Activated T-helper 2 cell treated with anti-CD3 and anti-CD28 coated beads, Interferon-gamma antibody, Interleukin-2, Interleukin-4, amounts not matched to agents 10 μg/mL and 5 μg/mL and 100 μg/mL, durations not matched to agents 14 hours and 24 hours and 36 hours (primary cell): Measurements from ENCODE around the gene GCLM. TPM values are rescaled to one million over a fixed set of nuclear protein-coding genes. Genes with fewer than 3 reads are reported as not detected.
A peak's percentile ranks its signal among the peaks of the same experiment; 100 is the strongest.
"Not testable (repeated sequence)": the region's sequence is repeated elsewhere in the genome, so short reads cannot be mapped to it uniquely, and the experiment has no call there.

Source experiments
- DNase-seq: peaks from one replicate; pipeline ENCODE4 v3.0.0; 2021; ENCODE audit warnings: low spot score
- H3K27ac Mint-ChIP-seq: one replicate; pipeline ENCODE4 v1.8.0; 2021; ENCODE audit warnings: mixed read lengths
- H3K27me3 Mint-ChIP-seq: one replicate; pipeline ENCODE4 v1.8.0; 2021; ENCODE audit warnings: low read depth, mixed read lengths
- H3K36me3 Mint-ChIP-seq: one replicate; pipeline ENCODE4 v1.8.0; 2021; ENCODE audit warnings: low read depth, mixed read lengths
- H3K4me1 Mint-ChIP-seq: one replicate; pipeline ENCODE4 v1.8.0; 2021; ENCODE audit warnings: low read depth, mixed read lengths
- H3K4me3 Mint-ChIP-seq: one replicate; pipeline ENCODE4 v1.8.0; 2021; ENCODE audit warnings: low read depth, mild to moderate bottlenecking, moderate library complexity, mixed read lengths
- H3K9me3 Mint-ChIP-seq: one replicate; pipeline ENCODE4 v1.8.0; 2021; ENCODE audit warnings: mixed read lengths
- intact Hi-C: fragments of 100-400 bp; cut with micrococcal nuclease; formaldehyde crosslinking; loops from one replicate; pipeline ENCODE4 v1.15.1; 2023
- total RNA-seq: library from RNA; stranded (reverse); gene quantifications from 2 replicates; pipeline ENCODE4 v1.2.3, GENCODE V29; 2022

Gene GCLM, protein sequence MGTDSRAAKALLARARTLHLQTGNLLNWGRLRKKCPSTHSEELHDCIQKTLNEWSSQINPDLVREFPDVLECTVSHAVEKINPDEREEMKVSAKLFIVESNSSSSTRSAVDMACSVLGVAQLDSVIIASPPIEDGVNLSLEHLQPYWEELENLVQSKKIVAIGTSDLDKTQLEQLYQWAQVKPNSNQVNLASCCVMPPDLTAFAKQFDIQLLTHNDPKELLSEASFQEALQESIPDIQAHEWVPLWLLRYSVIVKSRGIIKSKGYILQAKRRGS
- total RNA-seq = 18.1 and 20.5 TPM in 2 replicates

DNA sequence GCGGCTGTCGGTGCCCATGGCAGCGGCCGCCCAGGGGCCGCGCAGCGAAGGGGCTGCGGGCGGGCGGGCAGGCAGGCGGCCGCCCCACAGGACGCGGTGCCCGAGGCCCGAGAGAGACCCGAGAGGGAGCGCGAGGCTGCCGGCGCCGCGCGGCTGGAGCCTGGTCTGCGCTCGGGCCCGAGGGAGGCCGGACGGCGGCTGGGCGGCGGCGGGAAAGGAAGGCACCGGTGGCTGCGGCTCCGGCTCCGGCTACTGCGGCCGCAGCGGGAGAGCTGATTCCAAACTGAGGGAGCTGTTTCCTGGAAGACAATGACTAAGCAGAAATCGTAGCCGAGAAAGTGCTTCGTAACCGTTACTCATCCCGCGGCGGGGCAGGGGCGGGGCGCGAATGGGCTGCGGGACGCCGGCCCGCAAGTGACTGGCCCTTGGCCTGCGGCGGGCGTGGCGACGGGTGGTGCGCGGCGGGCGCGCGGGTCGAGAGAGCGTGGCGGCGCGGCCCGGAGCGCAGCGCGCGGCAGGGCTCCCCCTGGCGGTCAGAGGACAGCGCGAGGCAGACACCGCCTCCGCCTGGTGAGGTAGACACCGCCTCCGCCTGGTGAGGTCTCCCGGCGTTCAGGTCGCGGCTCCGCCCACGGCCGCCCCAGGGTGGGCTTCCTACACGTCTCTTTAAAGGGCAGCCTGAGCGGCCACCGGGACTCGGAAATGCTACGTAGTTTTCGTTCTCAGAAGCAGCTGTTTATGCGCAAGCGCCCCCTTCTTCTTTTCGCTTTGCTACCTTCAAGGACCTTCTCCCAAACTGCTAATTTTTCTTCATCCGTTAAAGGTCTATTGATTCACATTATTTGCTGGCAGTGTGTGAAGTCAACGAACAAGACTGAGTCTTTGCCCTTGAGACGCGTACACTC lies at the start of gene GCLM:
GCLM (minus strand) TSS at position 285 of the 905 bp plus-strand sequence; CDS start at position 18, 267 bp downstream.
- H3K4me1 Mint-ChIP-seq = peaks cover 30% of the 10 kb centered on the region
- peak; percentile 86 for DNase-seq
- H3K36me3 Mint-ChIP-seq = peaks cover 19% of the 10 kb centered on the region
- peaks cover 20% of the 10 kb centered on the region for H3K27me3 Mint-ChIP-seq
- H3K9me3 Mint-ChIP-seq = peaks cover 8% of the 10 kb centered on the region
- intact Hi-C loops = loop anchor here (1.0 to 5.0 kb wide), 3 partner anchors 30 to 108 kb away; partner anchors contain the start of gene DNTTIP2
- H3K27ac Mint-ChIP-seq = peak within 1 kb of the TSS; percentile 86
- peak within 1 kb of the TSS; percentile 97 for H3K4me3 Mint-ChIP-seq

DNA sequence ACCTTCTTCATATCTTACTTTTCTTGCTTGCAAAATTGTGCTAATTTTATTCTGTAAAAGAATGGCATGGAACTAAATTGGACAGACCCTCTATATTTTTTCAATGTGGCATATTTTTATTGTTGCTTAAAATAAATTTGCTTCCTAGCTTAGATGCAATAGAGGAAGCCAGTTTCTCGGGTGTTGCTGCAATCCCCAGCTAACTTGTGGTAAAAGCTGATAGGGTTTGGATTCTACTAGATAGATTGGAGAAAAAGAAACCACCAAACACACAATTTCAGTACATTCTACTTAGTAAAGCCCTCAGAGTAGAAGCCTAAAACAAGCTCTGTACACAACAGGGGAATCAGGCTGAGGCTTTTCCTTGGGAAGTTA lies 49.5 kb upstream of the GCLM start:
- Mint-ChIP-seq H3K4me1 (no peaks in the 10 kb centered on the region), H3K36me3 (no peaks in the 10 kb centered on the region), H3K27ac (no peak overlapping the region), H3K9me3 (peaks cover 34% of the 10 kb centered on the region), H3K4me3 (no peak overlapping the region), H3K27me3 (peaks cover 8% of the 10 kb centered on the region)
- intact Hi-C loops = no loop called here
- DNase-seq = no peak

DNA sequence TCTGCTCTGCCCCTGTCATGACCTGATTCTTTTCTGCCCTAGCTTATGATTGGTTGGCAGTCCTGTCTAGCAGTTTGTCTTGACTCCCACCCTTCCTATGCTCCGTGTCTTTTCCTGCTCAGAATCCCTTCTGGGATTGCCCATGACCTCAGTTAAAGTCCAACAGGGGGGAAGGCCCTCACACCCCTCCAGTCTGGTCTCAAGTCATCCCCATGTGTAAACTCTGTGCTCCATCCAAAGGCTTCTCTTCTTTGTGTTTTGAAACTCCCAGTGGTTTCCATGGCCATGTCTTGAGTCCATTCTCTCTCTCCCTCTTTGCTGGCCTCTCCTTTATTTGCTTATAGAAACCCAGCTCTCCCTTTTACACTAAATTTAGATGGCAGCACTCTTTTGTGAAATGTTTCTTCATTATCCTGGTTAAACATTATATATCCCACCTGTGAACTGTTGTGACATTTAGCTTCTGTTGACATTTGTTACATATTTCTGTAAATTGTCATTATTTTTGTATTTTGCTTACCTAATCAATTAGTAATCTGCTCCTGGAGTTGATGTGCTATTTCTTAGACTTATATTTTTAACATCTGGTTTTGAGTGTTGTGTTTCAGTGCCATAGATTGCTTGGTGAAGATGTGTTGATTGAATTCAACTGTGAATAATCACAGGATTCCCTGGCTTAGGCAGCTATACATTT lies 48.9 kb upstream of the GCLM start:
- intact Hi-C loops = no loop called here
- Mint-ChIP-seq H3K27me3 (peaks cover 8% of the 10 kb centered on the region), H3K4me1 (no peaks in the 10 kb centered on the region)

DNA sequence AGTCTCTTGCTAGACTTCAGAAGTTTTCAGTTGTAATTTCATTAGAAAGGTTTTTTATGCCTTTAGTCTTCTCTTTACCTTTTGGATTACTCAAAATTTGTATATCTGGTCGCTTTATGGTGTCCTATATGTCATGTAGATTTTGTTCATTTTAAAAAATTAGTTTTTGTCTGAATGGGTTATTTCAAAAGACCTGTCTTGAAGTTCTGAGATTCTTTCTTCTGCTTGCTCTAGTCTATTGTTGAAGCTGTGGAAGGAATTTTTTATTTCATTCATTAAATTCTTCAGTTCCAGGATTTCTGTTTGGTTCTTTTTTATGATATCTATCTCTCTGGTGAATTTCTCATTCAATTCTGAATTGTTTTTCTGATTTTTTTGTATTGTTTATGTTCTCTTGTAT lies 46.5 kb upstream of the GCLM start:
- intact Hi-C loops = no loop called here
- H3K4me3 Mint-ChIP-seq = no peak overlapping the region
- no peak for DNase-seq

More for the DNA sequence above, 48.9 kb upstream of the GCLM start:
- Mint-ChIP-seq H3K4me3 (no peak overlapping the region), H3K27ac (no peak overlapping the region), H3K9me3 (peaks cover 34% of the 10 kb centered on the region), H3K36me3 (no peaks in the 10 kb centered on the region)
- DNase-seq = no peak

DNA sequence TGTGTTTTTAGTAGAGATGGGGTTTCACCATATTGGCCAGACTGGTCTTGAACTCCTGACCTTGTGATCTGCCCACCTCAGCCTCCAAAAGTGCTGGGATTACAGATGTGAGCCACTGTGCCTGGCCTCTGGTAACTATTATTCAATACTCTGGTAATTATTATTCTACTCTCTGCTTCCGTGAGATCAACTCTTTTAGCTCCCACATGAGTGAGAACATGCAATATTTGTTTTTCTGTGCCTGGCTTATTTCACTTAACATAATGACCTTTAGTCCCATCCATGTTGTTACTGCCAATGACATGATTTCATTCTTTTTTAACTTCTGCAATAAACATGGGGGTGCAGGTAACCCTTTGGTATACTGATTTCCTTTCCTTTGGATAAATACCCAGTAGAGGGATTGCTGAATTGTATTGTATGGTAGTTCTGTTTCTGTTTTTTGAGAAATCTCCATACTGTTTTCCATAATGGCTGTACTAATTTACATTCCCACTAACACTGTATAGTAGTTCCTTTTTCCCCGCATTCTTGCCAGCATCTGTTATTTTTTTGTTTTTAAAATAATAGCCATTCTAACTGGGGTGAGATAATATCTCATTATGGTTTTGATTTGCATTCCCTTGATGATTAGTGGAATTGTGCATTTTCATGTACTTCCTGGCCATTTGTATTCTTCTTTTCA lies 37.9 kb upstream of the GCLM start:
- peaks cover 16% of the 10 kb centered on the region for H3K9me3 Mint-ChIP-seq
- DNase-seq, intact Hi-C loops, H3K27ac Mint-ChIP-seq, H3K36me3 Mint-ChIP-seq, H3K4me1 Mint-ChIP-seq, H3K4me3 Mint-ChIP-seq: not testable (repeated sequence)
- peaks cover 11% of the 10 kb centered on the region for H3K27me3 Mint-ChIP-seq

More for the DNA sequence above, 46.5 kb upstream of the GCLM start:
- H3K27ac Mint-ChIP-seq = no peak overlapping the region
- H3K4me1 Mint-ChIP-seq = no peaks in the 10 kb centered on the region
- H3K36me3 Mint-ChIP-seq = no peaks in the 10 kb centered on the region
- H3K9me3 Mint-ChIP-seq = peaks cover 49% of the 10 kb centered on the region
- peaks cover 5% of the 10 kb centered on the region for H3K27me3 Mint-ChIP-seq

DNA sequence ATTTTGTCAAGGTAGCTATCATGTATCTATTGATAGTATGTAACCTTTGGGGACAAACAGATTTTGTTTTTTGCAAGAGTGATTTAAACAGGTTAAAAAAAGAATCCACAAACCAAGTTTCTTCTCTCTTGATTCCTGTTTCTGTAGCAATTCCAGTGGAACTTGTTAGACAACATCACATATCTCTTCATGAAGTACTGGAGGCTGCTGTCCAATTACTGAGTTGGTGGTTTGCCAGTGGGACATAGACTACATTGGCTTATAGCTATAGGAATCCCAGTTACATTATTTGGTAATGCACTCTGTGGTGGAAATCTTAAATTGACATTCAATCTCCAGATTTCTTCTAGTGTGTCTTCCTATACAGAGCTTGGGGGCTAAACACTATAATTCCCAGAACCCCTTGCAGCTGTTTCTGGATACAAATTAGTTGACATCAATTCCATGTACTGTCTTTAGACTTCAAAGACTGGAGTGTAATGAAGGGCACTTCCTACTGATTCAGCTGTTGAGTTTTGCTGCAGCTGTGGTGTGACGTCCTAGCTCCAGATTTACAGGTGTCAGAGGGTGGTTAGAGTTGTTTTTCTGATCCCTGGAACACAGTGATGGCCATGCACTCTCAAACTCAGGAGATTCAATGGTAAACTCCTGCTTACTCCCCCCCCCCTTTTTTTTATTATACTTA lies 29.4 kb upstream of the GCLM start:
- intact Hi-C loops = no loop called here
- Mint-ChIP-seq H3K4me3 (no peak overlapping the region), H3K36me3 (no peaks in the 10 kb centered on the region), H3K27ac (no peak overlapping the region), H3K27me3 (peaks cover 10% of the 10 kb centered on the region), H3K9me3 (no peaks in the 10 kb centered on the region), H3K4me1 (no peaks in the 10 kb centered on the region)
- DNase-seq = no peak

DNA sequence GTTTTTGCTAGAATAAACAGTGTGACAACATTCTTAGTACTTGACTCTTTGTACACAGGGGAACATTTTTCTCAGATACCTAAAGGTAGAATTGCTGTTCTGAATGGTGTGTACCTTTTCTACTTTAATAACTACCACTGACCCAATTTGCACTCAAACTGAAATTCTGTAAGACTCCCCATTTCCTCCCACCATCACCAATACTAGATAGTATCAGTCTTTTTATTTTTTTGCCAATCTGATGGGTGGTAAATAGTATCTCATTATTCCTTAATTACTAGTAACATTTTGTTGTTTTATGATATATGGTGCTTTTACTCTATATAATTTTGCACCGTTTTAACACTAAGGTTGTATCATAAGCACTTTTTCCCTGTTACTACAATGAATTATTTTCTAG lies 28.8 kb upstream of the GCLM start:
- Mint-ChIP-seq H3K27ac (no peak overlapping the region), H3K36me3 (no peaks in the 10 kb centered on the region), H3K4me1 (no peaks in the 10 kb centered on the region), H3K27me3 (peaks cover 10% of the 10 kb centered on the region), H3K4me3 (no peak overlapping the region), H3K9me3 (no peaks in the 10 kb centered on the region)
- DNase-seq = no peak
- intact Hi-C loops = no loop called here

DNA sequence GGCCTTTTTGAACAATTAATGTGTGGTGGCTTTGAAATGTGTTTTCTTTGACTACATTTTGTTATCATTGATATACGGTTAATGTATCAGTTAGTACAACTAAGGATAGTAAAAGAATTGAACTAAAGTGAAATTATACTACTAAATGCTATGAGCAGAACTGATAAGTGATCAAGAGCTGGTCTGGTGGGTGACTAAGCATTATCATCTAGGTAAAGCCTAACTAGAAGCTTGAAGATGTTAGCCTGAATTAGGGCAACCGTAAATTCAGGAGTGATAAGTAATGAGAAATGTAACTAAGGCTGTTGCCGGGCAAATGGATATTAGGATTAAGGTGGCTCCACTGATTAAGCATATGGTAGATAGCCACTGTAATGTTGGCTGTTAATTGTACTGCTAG lies 16.0 kb upstream of the GCLM start:
- no peak overlapping the region for H3K4me3 Mint-ChIP-seq
- H3K36me3 Mint-ChIP-seq = no peaks in the 10 kb centered on the region
- intact Hi-C loops = no loop called here
- peaks cover 12% of the 10 kb centered on the region for H3K27me3 Mint-ChIP-seq
- H3K27ac Mint-ChIP-seq = no peak overlapping the region
- no peak for DNase-seq
- H3K4me1 Mint-ChIP-seq = peaks cover 3% of the 10 kb centered on the region
- H3K9me3 Mint-ChIP-seq = peaks cover 15% of the 10 kb centered on the region

DNA sequence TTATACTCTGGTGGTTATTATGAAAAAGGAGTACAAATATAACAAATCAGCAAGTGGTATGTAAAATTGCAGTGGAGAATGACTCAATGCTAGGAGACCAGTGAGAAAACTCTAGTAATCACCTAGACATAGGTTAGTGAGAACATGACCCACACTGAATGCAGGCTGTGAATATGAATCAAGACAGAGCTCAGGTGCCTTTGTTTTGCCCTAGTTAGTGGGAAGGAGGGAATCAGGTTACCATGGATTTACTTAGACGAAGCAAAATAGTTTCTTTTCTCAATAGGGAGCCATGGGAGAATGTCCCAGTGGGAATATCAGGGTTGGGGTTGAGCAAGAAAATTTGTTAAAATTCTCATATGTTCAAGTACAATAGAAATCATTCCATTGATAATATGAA lies 10.6 kb upstream of the GCLM start:
- intact Hi-C loops = no loop called here
- Mint-ChIP-seq H3K27me3 (peaks cover 9% of the 10 kb centered on the region), H3K4me1 (no peaks in the 10 kb centered on the region), H3K9me3 (no peaks in the 10 kb centered on the region), H3K36me3 (no peaks in the 10 kb centered on the region), H3K4me3 (no peak overlapping the region), H3K27ac (no peak overlapping the region)
- no peak for DNase-seq

DNA sequence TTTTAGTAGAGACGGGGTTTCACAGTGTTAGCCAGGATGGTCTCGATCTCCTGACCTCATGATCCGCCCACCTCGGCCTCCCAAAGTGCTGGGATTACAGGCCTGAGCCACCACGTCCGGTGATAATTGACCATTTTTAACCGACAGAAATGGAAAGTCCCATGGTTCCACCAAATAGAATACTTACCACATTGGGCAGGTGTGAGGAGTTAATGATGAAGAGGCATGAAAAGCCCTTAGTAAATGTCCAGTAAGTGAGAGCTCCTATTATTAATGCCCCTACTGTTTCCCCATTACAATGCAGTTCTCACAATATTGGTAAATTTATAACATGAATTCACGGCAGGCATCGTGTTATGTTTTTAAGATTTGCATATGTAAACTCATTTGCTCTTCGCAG lies 8.1 kb upstream of the GCLM start:
- Mint-ChIP-seq H3K27me3 (peaks cover 27% of the 10 kb centered on the region), H3K9me3 (no peaks in the 10 kb centered on the region), H3K36me3 (no peaks in the 10 kb centered on the region), H3K4me1 (no peaks in the 10 kb centered on the region), H3K4me3 (no peak overlapping the region), H3K27ac (no peak overlapping the region)
- DNase-seq = no peak
- intact Hi-C loops = no loop called here

DNA sequence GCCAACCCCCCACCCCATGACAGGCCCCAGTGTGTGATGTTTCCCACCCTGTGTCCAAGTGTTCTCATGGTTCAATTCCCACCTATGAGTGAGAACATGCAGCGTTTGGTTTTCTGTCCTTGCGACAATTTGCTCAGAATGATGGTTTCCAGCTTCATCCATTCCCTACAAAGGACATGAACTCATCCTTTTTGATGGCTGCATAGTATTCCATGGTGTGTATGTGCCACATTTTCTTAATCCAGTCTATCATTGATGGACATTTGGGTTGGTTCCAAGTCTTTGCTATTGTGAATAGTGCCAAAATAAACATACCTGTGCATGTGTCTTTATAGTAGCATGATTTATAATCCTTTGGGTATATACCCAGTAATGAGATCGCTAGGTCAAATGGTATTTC lies 1.6 kb upstream of the GCLM start:
- not testable (repeated sequence) for DNase-seq, H3K9me3 Mint-ChIP-seq, H3K27ac Mint-ChIP-seq, H3K4me3 Mint-ChIP-seq
- Mint-ChIP-seq H3K36me3 (peaks cover 18% of the 10 kb centered on the region), H3K27me3 (peaks cover 31% of the 10 kb centered on the region), H3K4me1 (peaks cover 23% of the 10 kb centered on the region)
- intact Hi-C loops = loop anchor here (5.0 kb wide), 1 partner anchor 106 kb away; no protein-coding TSS in a partner anchor

DNA sequence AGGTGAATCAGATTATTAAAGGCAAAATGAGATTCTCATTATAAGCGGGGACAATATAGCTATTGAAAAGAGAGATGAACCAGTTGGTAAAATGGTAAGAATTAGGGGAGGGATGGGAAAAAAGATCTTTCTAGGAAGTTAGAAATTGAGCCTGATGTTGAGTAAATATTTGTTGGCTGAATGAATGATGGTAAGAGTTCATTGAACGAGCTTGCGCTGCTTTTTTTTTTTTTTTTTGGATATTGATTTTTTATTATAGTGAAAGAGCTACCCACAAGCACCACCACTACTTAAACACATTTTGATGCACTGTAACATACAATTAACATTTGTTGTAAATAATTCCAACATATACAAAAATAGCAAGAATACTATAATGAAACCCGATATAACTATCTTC lies 1.1 kb upstream of the GCLM start:
- peaks cover 8% of the 10 kb centered on the region for H3K9me3 Mint-ChIP-seq
- H3K4me3 Mint-ChIP-seq = peak overlapping the region; percentile 74
- DNase-seq = no peak
- H3K4me1 Mint-ChIP-seq = peaks cover 26% of the 10 kb centered on the region
- peaks cover 19% of the 10 kb centered on the region for H3K36me3 Mint-ChIP-seq
- peaks cover 28% of the 10 kb centered on the region for H3K27me3 Mint-ChIP-seq
- peak overlapping the region; percentile 2 for H3K27ac Mint-ChIP-seq
- intact Hi-C loops = loop anchor here (5.0 kb wide), 1 partner anchor 107 kb away; no protein-coding TSS in a partner anchor
